Ectodermal cell (in vitro differentiated cells): ENCODE data around the gene FBL.
"Not testable (repeated sequence)": the region's sequence is repeated elsewhere in the genome, so short reads cannot be mapped to it uniquely, and the experiment has no call there.

Source experiments
- H3K27ac ChIP-seq: 2 replicates; pipeline ENCODE4 v1.7.0; 2013; ENCODE audit warnings: mild to moderate bottlenecking, low read depth, low read length; ENCODE audit not compliant: insufficient read depth, poor library complexity, severe bottlenecking
- H3K27me3 ChIP-seq: 2 replicates; pipeline ENCODE4 v1.7.0; 2013; ENCODE audit warnings: mild to moderate bottlenecking, low read length; ENCODE audit not compliant: insufficient read depth, control insufficient read depth, poor library complexity, severe bottlenecking
- H3K36me3 ChIP-seq: one replicate; pipeline ENCODE4 v1.7.0; 2013; ENCODE audit warnings: low read length; ENCODE audit not compliant: control insufficient read depth, insufficient read depth
- H3K4me1 ChIP-seq: one replicate; pipeline ENCODE4 v1.7.0; 2013; ENCODE audit warnings: low read length; ENCODE audit not compliant: control insufficient read depth, insufficient read depth
- H3K4me3 ChIP-seq: 2 replicates; pipeline ENCODE4 v1.7.0; 2013; ENCODE audit warnings: low read depth, low read length, control low read depth; ENCODE audit not compliant: insufficient read depth
- H3K9me3 ChIP-seq: 2 replicates; pipeline ENCODE4 v1.7.0; 2013; ENCODE audit warnings: mild to moderate bottlenecking, low read length, moderate library complexity; ENCODE audit not compliant: control insufficient read depth
- WGBS, 2 experiments: methylation state at CpG; one replicate each; pipeline ENCODE4 v1.1.7; 2013; ENCODE audit warnings: missing lambda C conversion rate in 2 of 2; 5-methylcytosine and 5-hydroxymethylcytosine counted together

Gene FBL

GRCh38 chr19:39814595-39814994 is 31.6 kb downstream of the FBL start:
- H3K4me3 ChIP-seq: no peak overlapping the region
- H3K27me3 ChIP-seq: no peaks in the 10 kb centered on the region
- no peaks in the 10 kb centered on the region for H3K9me3 ChIP-seq
- no peaks in the 10 kb centered on the region for H3K36me3 ChIP-seq
- H3K4me1 ChIP-seq: no peaks in the 10 kb centered on the region
- H3K27ac ChIP-seq: no peak overlapping the region
- 88 to 97% methylated on average over 3 of the region's 3 CpGs for WGBS, 2 experiments

GRCh38 chr19:39814111-39814510 is 32.1 kb downstream of the FBL start:
- not testable (repeated sequence) for H3K4me3 ChIP-seq, H3K27me3 ChIP-seq, H3K9me3 ChIP-seq, H3K4me1 ChIP-seq, H3K27ac ChIP-seq, H3K36me3 ChIP-seq
- WGBS, 2 experiments: 94 to 96% methylated on average over 5 to 6 of the region's 6 CpGs

- Histone ChIP-seq H3K4me1 (no peaks in the 10 kb centered on the region), H3K9me3 (no peaks in the 10 kb centered on the region), H3K27ac (no peak overlapping the region), H3K4me3 (no peak overlapping the region), H3K36me3 (no peaks in the 10 kb centered on the region), H3K27me3 (no peaks in the 10 kb centered on the region)
- WGBS, 2 experiments: 89 to 90% methylated on average over 9 of the region's 9 CpGs
Observed at GRCh38 chr19:39813264-39813993, 32.8 kb downstream of the FBL start.

- 92 to 96% methylated on average over 3 to 4 of the region's 4 CpGs for WGBS, 2 experiments
Observed at GRCh38 chr19:39811064-39811463, 35.1 kb downstream of the FBL start.

GRCh38 chr19:39810424-39810823 is 35.8 kb downstream of the FBL start:
- Histone ChIP-seq H3K9me3 (no peaks in the 10 kb centered on the region), H3K4me1 (no peaks in the 10 kb centered on the region), H3K27ac (no peak overlapping the region), H3K27me3 (no peaks in the 10 kb centered on the region), H3K36me3 (no peaks in the 10 kb centered on the region), H3K4me3 (no peak overlapping the region)
- WGBS, 2 experiments: 95 to 96% methylated on average over 4 of the region's 4 CpGs

More at GRCh38 chr19:39811064-39811463, 35.1 kb downstream of the FBL start:
- no peaks in the 10 kb centered on the region for H3K9me3 ChIP-seq
- no peak overlapping the region for H3K4me3 ChIP-seq
- no peaks in the 10 kb centered on the region for H3K27me3 ChIP-seq
- no peaks in the 10 kb centered on the region for H3K36me3 ChIP-seq
- H3K27ac ChIP-seq: no peak overlapping the region
- H3K4me1 ChIP-seq: no peaks in the 10 kb centered on the region

GRCh38 chr19:39809368-39809767 is 36.8 kb downstream of the FBL start:
- Histone ChIP-seq H3K27me3 (no peaks in the 10 kb centered on the region), H3K4me3 (no peak overlapping the region), H3K9me3 (no peaks in the 10 kb centered on the region), H3K27ac (no peak overlapping the region), H3K4me1 (no peaks in the 10 kb centered on the region), H3K36me3 (no peaks in the 10 kb centered on the region)
- WGBS, 2 experiments: 94% methylated on average over 4 of the region's 4 CpGs

- H3K4me3 ChIP-seq, H3K36me3 ChIP-seq, H3K27me3 ChIP-seq, H3K9me3 ChIP-seq, H3K27ac ChIP-seq, H3K4me1 ChIP-seq: not testable (repeated sequence)
- 84 to 96% methylated on average over 7 of the region's 7 CpGs for WGBS, 2 experiments
Observed at GRCh38 chr19:39808688-39809087, 37.5 kb downstream of the FBL start.

- Histone ChIP-seq H3K27ac (no peak overlapping the region), H3K9me3 (no peaks in the 10 kb centered on the region), H3K4me1 (no peaks in the 10 kb centered on the region), H3K27me3 (no peaks in the 10 kb centered on the region), H3K4me3 (no peak overlapping the region), H3K36me3 (no peaks in the 10 kb centered on the region)
- 79 to 89% methylated on average over 3 to 5 of the region's 5 CpGs for WGBS, 2 experiments
Observed at GRCh38 chr19:39807846-39808364, 38.3 kb downstream of the FBL start.

- no peaks in the 10 kb centered on the region for H3K9me3 ChIP-seq
- no peak overlapping the region for H3K27ac ChIP-seq
- H3K36me3 ChIP-seq: no peaks in the 10 kb centered on the region
- no peaks in the 10 kb centered on the region for H3K27me3 ChIP-seq
- 91 to 93% methylated on average over 5 of the region's 5 CpGs for WGBS, 2 experiments
- no peak overlapping the region for H3K4me3 ChIP-seq
- no peaks in the 10 kb centered on the region for H3K4me1 ChIP-seq
Observed at GRCh38 chr19:39805104-39805503, 41.1 kb downstream of the FBL start.

DNA sequence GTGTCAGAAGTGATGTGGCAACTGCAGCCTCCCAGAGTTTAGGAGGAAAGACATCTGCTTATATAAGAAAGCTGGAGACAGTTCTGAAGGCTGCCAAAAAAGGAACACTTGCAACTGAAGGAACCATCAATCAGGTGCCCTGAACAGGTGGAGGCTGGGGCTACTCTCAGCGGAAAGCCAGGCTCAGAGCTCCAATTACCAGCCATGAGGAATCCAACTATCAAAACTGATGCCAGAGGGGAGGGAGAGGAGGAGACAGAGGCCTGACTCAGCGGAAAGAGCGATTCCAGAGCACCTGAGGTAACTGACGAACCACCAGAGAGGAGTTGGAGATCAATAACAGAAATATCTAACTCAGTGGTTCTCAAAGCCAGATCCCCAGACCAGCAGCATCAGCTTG is 43.2 kb downstream of the FBL start:
- Histone ChIP-seq H3K27ac (no peak overlapping the region), H3K4me1 (no peaks in the 10 kb centered on the region), H3K27me3 (no peaks in the 10 kb centered on the region), H3K4me3 (no peak overlapping the region), H3K9me3 (no peaks in the 10 kb centered on the region), H3K36me3 (no peaks in the 10 kb centered on the region)
- WGBS, 2 experiments: 57 to 61% methylated on average over 4 of the region's 4 CpGs
